Rectal smooth muscle tissue (tissue), 1 donor: ENCODE results near the gene IVD.

Source experiments
- H3K27ac ChIP-seq: one replicate; pipeline ENCODE4 v1.7.0; 2013; ENCODE audit warnings: low read depth, low read length, inconsistent platforms
- H3K27me3 ChIP-seq: one replicate; pipeline ENCODE4 v1.7.0; 2013; ENCODE audit warnings: low read length; ENCODE audit not compliant: control insufficient read depth, insufficient read depth
- H3K36me3 ChIP-seq: one replicate; pipeline ENCODE4 v1.7.0; 2013; ENCODE audit warnings: low read length; ENCODE audit not compliant: control insufficient read depth, insufficient read depth
- H3K4me1 ChIP-seq: one replicate; pipeline ENCODE4 v1.7.0; 2013; ENCODE audit warnings: low read length; ENCODE audit not compliant: control insufficient read depth, insufficient read depth
- H3K4me3 ChIP-seq: one replicate; pipeline ENCODE4 v1.7.0; 2013; ENCODE audit warnings: low read length
- H3K9ac ChIP-seq: one replicate; pipeline ENCODE4 v1.7.0; 2013; ENCODE audit warnings: low read length

IVD gene

GRCh38 chr15:40425681-40426080 lies 20.1 kb downstream of the IVD start:
- Histone ChIP-seq H3K27ac (no peak overlapping the region), H3K27me3 (no peaks in the 10 kb centered on the region)

GRCh38 chr15:40427188-40427587 lies 21.6 kb downstream of the IVD start:
- Histone ChIP-seq H3K4me3 (no peak overlapping the region), H3K27ac (no peak overlapping the region), H3K9ac (no peak overlapping the region), H3K27me3 (no peaks in the 10 kb centered on the region), H3K4me1 (no peaks in the 10 kb centered on the region), H3K36me3 (peaks cover 3% of the 10 kb centered on the region)

More at GRCh38 chr15:40425681-40426080, 20.1 kb downstream of the IVD start:
- Histone ChIP-seq H3K4me1 (no peaks in the 10 kb centered on the region), H3K9ac (no peak overlapping the region), H3K36me3 (peaks cover 3% of the 10 kb centered on the region), H3K4me3 (no peak overlapping the region)

GRCh38 chr15:40428185-40428584 lies 22.6 kb downstream of the IVD start:
- no peaks in the 10 kb centered on the region for H3K27me3 ChIP-seq

GRCh38 chr15:40429068-40429710 lies 23.6 kb downstream of the IVD start:
- peaks cover 3% of the 10 kb centered on the region for H3K36me3 ChIP-seq
- H3K4me1 ChIP-seq, result no peaks in the 10 kb centered on the region
- no peak overlapping the region for H3K9ac ChIP-seq
- H3K27me3 ChIP-seq, result no peaks in the 10 kb centered on the region
- no peak overlapping the region for H3K4me3 ChIP-seq
- H3K27ac ChIP-seq, result no peak overlapping the region

More at GRCh38 chr15:40428185-40428584, 22.6 kb downstream of the IVD start:
- no peak overlapping the region for H3K9ac ChIP-seq
- no peaks in the 10 kb centered on the region for H3K4me1 ChIP-seq
- H3K27ac ChIP-seq, result no peak overlapping the region
- H3K4me3 ChIP-seq, result no peak overlapping the region
- H3K36me3 ChIP-seq, result peaks cover 3% of the 10 kb centered on the region

DNA sequence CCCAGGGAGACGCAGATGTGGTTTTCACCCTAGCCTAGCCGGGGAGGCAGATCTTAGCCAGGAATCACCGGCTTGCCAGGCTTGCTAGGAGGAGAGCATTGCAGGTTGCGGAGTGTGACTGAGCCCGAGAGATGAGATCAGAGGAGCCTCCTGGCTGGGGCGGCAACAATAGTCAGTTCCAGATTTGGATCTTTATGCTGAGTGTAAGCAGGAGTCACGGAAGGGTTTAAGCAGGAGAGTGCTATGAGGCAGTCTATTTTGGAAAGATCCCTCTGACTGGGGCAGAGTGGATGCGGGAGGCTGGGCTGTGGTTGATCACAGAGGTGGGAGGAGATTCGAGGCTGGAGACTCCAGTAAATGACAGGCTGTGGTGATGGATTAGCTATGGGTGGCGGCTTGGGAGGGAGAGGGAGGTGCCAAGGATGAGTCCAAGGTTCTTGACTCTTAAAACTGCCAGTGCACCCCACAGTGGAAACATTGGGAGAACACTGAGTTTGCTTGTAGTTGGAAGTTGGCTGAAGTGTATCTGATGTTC lies 24.7 kb downstream of the IVD start:
- Histone ChIP-seq H3K27me3 (peaks cover 3% of the 10 kb centered on the region), H3K9ac (no peak overlapping the region), H3K4me1 (no peaks in the 10 kb centered on the region), H3K4me3 (no peak overlapping the region), H3K36me3 (peaks cover 3% of the 10 kb centered on the region), H3K27ac (no peak overlapping the region)

DNA sequence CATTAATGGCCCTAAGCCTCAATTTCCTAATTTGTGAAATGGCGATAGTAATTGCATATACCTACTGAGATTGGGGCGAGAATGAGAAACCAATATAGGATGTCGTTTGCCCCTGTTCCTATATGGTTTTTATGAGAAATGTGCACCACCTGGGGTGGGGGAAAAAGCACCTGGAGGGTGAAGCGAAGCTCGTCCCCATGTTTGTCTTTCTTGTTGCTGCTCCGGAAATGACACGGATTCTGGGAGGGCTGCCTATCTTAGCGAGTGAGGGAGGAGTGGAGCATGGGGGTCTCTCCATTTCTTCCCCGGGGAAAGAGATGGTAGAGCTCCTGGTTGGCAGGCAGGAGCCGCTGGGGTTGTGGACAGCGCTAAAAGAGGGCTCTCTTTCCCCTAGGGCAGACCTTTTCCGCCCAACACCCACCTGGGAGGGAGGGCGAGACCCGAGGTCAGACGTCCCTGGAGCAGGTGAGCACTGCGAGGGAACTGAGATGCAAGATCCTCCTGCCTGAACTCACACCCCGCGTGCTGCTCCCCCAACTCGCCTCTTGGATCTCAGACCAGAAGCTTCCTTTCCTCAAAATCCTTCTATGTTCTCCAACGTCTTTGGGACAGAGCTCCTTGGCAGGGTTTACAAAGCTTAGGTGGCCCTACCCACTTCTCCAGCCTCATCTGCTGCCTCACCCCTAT lies 29.6 kb downstream of the IVD start:
- no peak overlapping the region for H3K27ac ChIP-seq
- peak overlapping the region; percentile 53 for H3K4me3 ChIP-seq
- no peaks in the 10 kb centered on the region for H3K36me3 ChIP-seq
- H3K9ac ChIP-seq, result no peak overlapping the region
- H3K27me3 ChIP-seq, result peaks cover 32% of the 10 kb centered on the region
- peaks cover 4% of the 10 kb centered on the region for H3K4me1 ChIP-seq

- no peak overlapping the region for H3K27ac ChIP-seq
- peak overlapping the region; percentile 53 for H3K4me3 ChIP-seq
- H3K9ac ChIP-seq, result no peak overlapping the region
- H3K36me3 ChIP-seq, result no peaks in the 10 kb centered on the region
- peaks cover 4% of the 10 kb centered on the region for H3K4me1 ChIP-seq
- peaks cover 34% of the 10 kb centered on the region for H3K27me3 ChIP-seq
Observed at GRCh38 chr15:40435710-40436089, 30.1 kb downstream of the IVD start.

- Histone ChIP-seq H3K27me3 (peaks cover 34% of the 10 kb centered on the region), H3K36me3 (no peaks in the 10 kb centered on the region)
Observed at GRCh38 chr15:40436116-40436891, 30.7 kb downstream of the IVD start.

DNA sequence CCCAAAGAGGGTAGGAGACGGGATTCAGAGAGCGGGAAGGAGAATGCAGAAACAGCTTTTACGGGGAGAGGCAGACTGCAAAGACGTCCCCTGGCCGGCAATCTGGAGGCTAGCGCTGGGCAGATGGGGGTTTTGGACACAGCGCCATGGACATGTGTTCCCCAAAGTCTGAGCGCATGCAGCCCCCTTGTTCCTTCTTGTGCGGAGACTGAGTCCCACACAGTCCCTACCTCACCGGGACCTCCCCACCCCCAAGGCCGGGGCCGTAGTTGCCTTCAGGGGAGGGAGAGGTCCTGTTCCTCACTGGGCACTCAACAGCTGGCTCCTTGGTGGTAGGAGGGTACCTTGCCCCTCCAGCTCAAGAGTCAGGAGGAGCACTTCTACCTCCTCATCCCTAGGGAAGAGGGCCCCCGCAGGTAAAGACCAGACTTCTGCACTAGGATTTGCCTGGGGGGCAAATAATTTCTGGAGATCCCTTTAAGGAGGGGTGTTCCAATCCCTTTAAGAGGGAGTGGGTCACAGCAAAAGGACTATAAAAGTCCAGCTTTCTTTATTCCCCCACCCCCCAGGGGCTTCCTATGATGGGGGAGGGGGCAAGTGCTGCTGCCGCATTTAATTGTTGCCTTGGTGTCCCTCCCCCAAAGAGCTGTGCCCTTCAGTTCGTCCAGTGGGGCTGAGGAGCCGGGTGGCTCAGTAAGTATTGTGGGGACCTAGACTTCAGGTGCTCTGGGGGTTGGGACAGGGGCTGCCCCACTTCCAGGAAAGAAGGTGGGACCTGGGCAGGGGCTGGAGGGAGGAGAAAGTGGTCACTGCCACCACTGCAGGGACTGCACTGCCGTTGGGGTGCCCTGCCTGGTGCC lies 31.5 kb downstream of the IVD start:
- Histone ChIP-seq H3K4me3 (peak overlapping the region; percentile 53), H3K27ac (no peak overlapping the region), H3K27me3 (peaks cover 34% of the 10 kb centered on the region), H3K36me3 (no peaks in the 10 kb centered on the region), H3K9ac (no peak overlapping the region), H3K4me1 (peaks cover 4% of the 10 kb centered on the region)

More at GRCh38 chr15:40436116-40436891, 30.7 kb downstream of the IVD start:
- Histone ChIP-seq H3K4me1 (peaks cover 4% of the 10 kb centered on the region), H3K4me3 (peak overlapping the region; percentile 53), H3K27ac (no peak overlapping the region), H3K9ac (no peak overlapping the region)

DNA sequence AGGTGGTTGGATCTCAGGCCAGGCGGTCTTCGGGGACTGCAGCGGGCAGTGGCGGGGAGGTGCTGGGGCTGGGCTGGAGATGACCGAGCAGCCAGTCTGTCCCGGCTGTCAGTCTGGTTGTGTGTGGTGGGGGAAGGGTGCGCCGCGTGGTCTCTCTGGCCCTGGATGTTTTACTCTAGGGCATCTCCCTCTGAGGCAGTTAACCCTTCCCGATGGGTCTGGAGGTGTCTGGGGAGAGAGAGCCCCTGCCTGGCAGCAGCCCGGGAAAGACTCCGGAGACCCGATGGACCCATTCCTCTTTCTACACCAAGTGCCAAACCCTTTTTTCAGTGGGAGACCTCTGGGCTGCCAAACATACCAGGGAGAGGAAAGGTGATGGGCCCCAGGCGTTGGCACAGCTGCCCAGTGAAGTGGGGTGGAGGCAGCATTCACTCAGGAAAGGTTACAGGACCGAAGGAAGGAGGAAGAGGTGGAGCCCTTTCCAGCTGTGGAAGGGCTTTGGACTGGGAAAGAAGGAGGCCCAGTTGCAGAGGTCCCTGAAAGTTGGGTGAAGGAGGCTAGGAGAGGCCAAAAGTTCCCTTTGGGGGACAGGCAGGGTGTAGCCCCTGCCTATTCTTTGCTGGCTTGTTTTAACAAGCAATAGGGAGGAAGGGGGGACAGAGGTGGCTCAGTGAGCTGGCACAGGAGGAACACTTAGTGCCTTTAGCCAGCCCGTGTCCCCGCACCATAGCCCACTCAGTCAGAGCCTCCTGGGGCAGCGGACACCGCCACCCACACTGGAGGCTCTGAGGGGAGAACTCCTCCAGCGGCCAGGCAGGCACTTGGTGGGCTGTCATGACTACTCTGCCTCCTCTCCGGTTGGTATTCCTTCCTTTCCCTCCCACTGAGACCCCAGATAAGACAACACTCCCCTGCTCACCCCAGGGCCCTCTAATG lies 32.4 kb downstream of the IVD start:
- Histone ChIP-seq H3K9ac (no peak overlapping the region), H3K4me3 (no peak overlapping the region), H3K4me1 (peaks cover 4% of the 10 kb centered on the region), H3K27ac (no peak overlapping the region), H3K27me3 (peaks cover 34% of the 10 kb centered on the region), H3K36me3 (no peaks in the 10 kb centered on the region)

DNA sequence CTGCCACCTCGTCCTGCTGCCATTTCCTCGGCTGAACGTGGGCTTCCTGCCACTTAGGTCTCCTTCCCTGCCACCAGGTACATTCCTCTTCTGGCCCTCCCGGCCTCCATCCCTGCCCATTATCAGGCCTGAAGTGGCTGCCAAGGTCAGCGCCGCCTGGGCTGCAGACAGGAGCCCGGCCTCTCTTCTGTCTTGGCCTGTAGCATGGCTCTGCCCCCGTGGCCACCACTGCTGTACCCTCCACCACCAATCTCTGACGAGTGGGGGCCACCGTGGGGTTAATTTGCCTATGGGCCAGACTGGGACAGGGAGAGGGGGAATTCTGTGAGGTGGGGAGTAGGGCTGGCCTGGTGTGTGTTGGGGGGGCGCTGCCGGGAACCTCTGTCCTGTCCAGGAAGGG lies 33.1 kb downstream of the IVD start:
- Histone ChIP-seq H3K9ac (no peak overlapping the region), H3K27me3 (peaks cover 34% of the 10 kb centered on the region), H3K27ac (no peak overlapping the region), H3K4me1 (peaks cover 4% of the 10 kb centered on the region), H3K4me3 (no peak overlapping the region), H3K36me3 (no peaks in the 10 kb centered on the region)
